ENCODE data around the gene GPS1. TPM values are rescaled to one million over a fixed set of nuclear protein-coding genes. Genes with fewer than 3 reads are reported as not detected.

Gene GPS1
- total and polyA plus RNA-seq, 10 of the 15 experiments (the other 5 are each of a cell fraction or from before 2014, with no cell fraction given) = 2.2 to 146 (median 77.7) TPM

GRCh38 chr17:82052638-82053059 is 951 bp downstream of the GPS1 start:
- ChIA-PET RAD21 (ENCODE audit: unreplicated experiment) (interaction anchor here (1.0 kb wide), 1 partner anchor 53 kb away, joined by 3 read pairs; no protein-coding TSS in a partner anchor), SMC1A (ENCODE audit: uncharacterized antibody, unreplicated experiment) (interaction anchor here (0.7 kb wide), 1 partner anchor 20 kb away, joined by 3 read pairs; no protein-coding TSS in a partner anchor), POLR2A (no interaction called here), CTCF (no interaction called here)
- Histone ChIP-seq H3K27ac (ENCODE audit: control insufficient read depth, insufficient read depth) (peak overlapping the region; percentile 52; the same call in 1 of the 2 replicates), H4K20me1 (ENCODE audit: control insufficient read depth, insufficient read depth) (no peaks in the 10 kb centered on the region), H3K36me3 (ENCODE audit: control insufficient read depth in 2 of 2, insufficient read depth in 2 of 2, low read length in 1 of 2) (peaks cover 0 to 17% of the 10 kb centered on the region in 2 experiments), H3K4me1 (ENCODE audit: control insufficient read depth, insufficient read depth, low read length) (peaks cover 4% of the 10 kb centered on the region), H3K9ac (ENCODE audit: control insufficient read depth, insufficient read depth, low read length) (peak overlapping the region; percentile 80), H3K27me3 (replicated peaks in 1 of 2; ENCODE audit: control insufficient read depth in 2 of 2, insufficient read depth in 2 of 2, low read length in 1 of 2) (no peaks in the 10 kb centered on the region), H3K79me2 (ENCODE audit: control insufficient read depth, insufficient read depth, low read length) (peaks cover 14% of the 10 kb centered on the region), H3K4me3 (peak overlapping the region; percentile 83), H3K9me3 (replicated peaks; ENCODE audit: control insufficient read depth, insufficient read depth, low read length) (no peaks in the 10 kb centered on the region), H2AFZ (ENCODE audit: control insufficient read depth, low read depth, low read length) (no peak overlapping the region), H3K4me2 (ENCODE audit: control insufficient read depth, insufficient read depth) (peak overlapping the region; percentile 64)
- 10% methylated on average over 19 of the region's 19 CpGs for WGBS (ENCODE audit: insufficient coverage, insufficient replicate concordance, low lambda C conversion rate, missing lambda C conversion rate)
- in situ Hi-C loops (cut with MboI) (no loop called here), intact Hi-C loops (cut with micrococcal nuclease; ENCODE audit: unreplicated experiment) (loop anchor here (5.0 kb wide), 1 partner anchor 45 kb away; the partner anchor contains the start of gene FASN)
- FAIRE-seq (no peak), DNase-seq (ENCODE audit: low read depth, low spot score) (no peak), ATAC-seq (no peak)
- no TSS peak for BruUV-seq (replicated peaks)
- no peak for TF ChIP-seq MTA3 (IDR thresholded peaks at IDR 0.05; ENCODE audit: borderline replicate concordance, low read length)
- no peak for TF ChIP-seq ZBTB4 (CRISPR knock-in tag; IDR thresholded peaks at IDR 0.05)
- no peak for TF ChIP-seq RCOR1 (conservative IDR thresholded peaks at IDR 0.05; ENCODE audit: low read depth, low read length)
- TF ChIP-seq MXI1 (IDR thresholded peaks at IDR 0.05; ENCODE audit: low read depth, low read length) = no peak
- no peak for TF ChIP-seq SMARCA5 (IDR thresholded peaks at IDR 0.05)
- no peak for TF ChIP-seq TAF1 (IDR thresholded peaks at IDR 0.05; ENCODE audit: borderline replicate concordance, low read depth, low read length)
- TF ChIP-seq LARP7 (IDR thresholded peaks at IDR 0.05) = no peak
- no peak for TF ChIP-seq ATF7 (IDR thresholded peaks at IDR 0.05; ENCODE audit: low read depth)
- TF ChIP-seq POU2F2 (IDR thresholded peaks at IDR 0.05; ENCODE audit: borderline replicate concordance, low read depth, low read length) = no peak
- no peak for TF ChIP-seq ZNF274 (IDR thresholded peaks at IDR 0.05; ENCODE audit: insufficient read depth, insufficient read length)
- no peak for TF ChIP-seq WRNIP1 (IDR thresholded peaks at IDR 0.05; ENCODE audit: borderline replicate concordance, low read depth, low read length)
- TF ChIP-seq NR2C1 (IDR thresholded peaks at IDR 0.05) = no peak
- no peak for TF ChIP-seq SRF (IDR thresholded peaks at IDR 0.05; ENCODE audit: low read depth in 2 of 2, low read length in 2 of 2)
- no peak for TF ChIP-seq CHD2 (IDR thresholded peaks at IDR 0.05; ENCODE audit: borderline replicate concordance, low read depth, low read length)
- no peak for TF ChIP-seq MYB (IDR thresholded peaks at IDR 0.05; ENCODE audit: borderline replicate concordance, low read depth, low read length)
- TF ChIP-seq CEBPZ (IDR thresholded peaks at IDR 0.05; ENCODE audit: low read depth, low read length) = no peak
- TF ChIP-seq, protein P1, sequence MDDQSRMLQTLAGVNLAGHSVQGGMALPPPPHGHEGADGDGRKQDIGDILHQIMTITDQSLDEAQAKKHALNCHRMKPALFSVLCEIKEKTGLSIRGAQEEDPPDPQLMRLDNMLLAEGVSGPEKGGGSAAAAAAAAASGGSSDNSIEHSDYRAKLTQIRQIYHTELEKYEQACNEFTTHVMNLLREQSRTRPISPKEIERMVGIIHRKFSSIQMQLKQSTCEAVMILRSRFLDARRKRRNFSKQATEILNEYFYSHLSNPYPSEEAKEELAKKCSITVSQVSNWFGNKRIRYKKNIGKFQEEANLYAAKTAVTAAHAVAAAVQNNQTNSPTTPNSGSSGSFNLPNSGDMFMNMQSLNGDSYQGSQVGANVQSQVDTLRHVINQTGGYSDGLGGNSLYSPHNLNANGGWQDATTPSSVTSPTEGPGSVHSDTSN (IDR thresholded peaks at IDR 0.05; ENCODE audit: insufficient replicate concordance, low read depth, low read length) = no peak
- no peak for TF ChIP-seq BMI1 (IDR thresholded peaks at IDR 0.05; ENCODE audit: borderline replicate concordance)
